B cell (primary cell): ENCODE measurements around the gene BMP7. TPM values are rescaled to one million over a fixed set of nuclear protein-coding genes. Genes with fewer than 3 reads are reported as not detected.

Source experiments
- ATAC-seq: fragments of 200-7000 bp; cut with Tn5 transposase; one replicate; pipeline ENCODE4 v1.10.0; 2021; ENCODE audit warnings: low read depth, mild to moderate bottlenecking, moderate number of reproducible peaks, moderate library complexity
- CTCF ChIA-PET: fragments of 350-600 bp; sonication (Branson Sonifier 250); formaldehyde crosslinking; loops from one replicate; lab custom pipeline; 2021; ENCODE audit warnings: antibody characterized with exemption, inconsistent platforms; lab: Charles Lee
- POLR2A ChIA-PET: fragments of 350-600 bp; sonication (Branson Sonifier 250); formaldehyde crosslinking; loops from one replicate; lab custom pipeline; 2021; ENCODE audit warnings: antibody characterized with exemption; lab: Charles Lee
- DNase-seq: peaks from one replicate; pipeline ENCODE4 v3.0.0; 2013
- H2AFZ ChIP-seq: 2 replicates; pipeline ENCODE4 v1.6.1; 2012; ENCODE audit warnings: mild to moderate bottlenecking, low read depth, low read length; ENCODE audit not compliant: insufficient read depth, poor library complexity, severe bottlenecking
- H3K27ac ChIP-seq, 2 donors: 1 replicate in 1 of 2; 2 replicates in 1 of 2; pipeline ENCODE4 v1.5.1; 2012 to 2013; ENCODE audit warnings: low read length in 2 of 2, mild to moderate bottlenecking in 2 of 2, moderate library complexity in 1 of 2
- H3K27me3 ChIP-seq, 4 experiments: fragments of 200-600 bp in 1 of 4; sonication (generic) in 1 of 4; replicated peaks in 1 of 4; 1 replicate in 2 of 4; 2 replicates in 2 of 4; pipeline versions ENCODE4 v1.6.1 to v1.7.0; 2013 to 2016; ENCODE audit warnings: low read length in 3 of 4, mild to moderate bottlenecking in 2 of 4, mixed read lengths in 1 of 4, moderate library complexity in 1 of 4; ENCODE audit not compliant: insufficient read depth in 4 of 4, control insufficient read depth in 3 of 4; ENCODE audit errors: control extremely low read depth in 1 of 4
- H3K36me3 ChIP-seq, 2 experiments: replicated peaks in 1 of 2; 1 replicate in 1 of 2; 2 replicates in 1 of 2; pipeline versions ENCODE4 v1.6.1 to v1.7.1; 2013; ENCODE audit warnings: low read length in 1 of 2; ENCODE audit not compliant: insufficient read depth in 2 of 2, control insufficient read depth in 1 of 2; ENCODE audit errors: control extremely low read depth in 1 of 2, extremely low read depth in 1 of 2
- H3K4me1 ChIP-seq, 2 donors: fragments of 200-600 bp in 1 of 2; sonication (generic) in 1 of 2; 1 replicate in 1 of 2; 2 replicates in 1 of 2; pipeline versions ENCODE4 v1.5.1 to v1.6.1; 2013 to 2017; ENCODE audit warnings: low read length in 2 of 2; ENCODE audit not compliant: control insufficient read depth in 2 of 2, insufficient read depth in 2 of 2
- H3K4me2 ChIP-seq: replicated peaks from 2 replicates; pipeline ENCODE3; 2012; ENCODE audit warnings: mild to moderate bottlenecking, low read depth, low read length; ENCODE audit not compliant: poor library complexity, severe bottlenecking
- H3K4me3 ChIP-seq, 5 experiments: fragments of 200-600 bp in 1 of 5; sonication (generic) in 1 of 5; 1 replicate in 3 of 5; 2 replicates in 2 of 5; pipeline versions ENCODE4 v1.5.1 to v1.7.0; 2011 to 2016; ENCODE audit warnings: low read length in 4 of 5, mild to moderate bottlenecking in 4 of 5, low read depth in 2 of 5, control low read depth in 1 of 5, moderate library complexity in 1 of 5; ENCODE audit not compliant: insufficient read depth in 1 of 5; ENCODE audit errors: control extremely low read depth in 1 of 5, extremely low read depth in 1 of 5
- H3K79me2 ChIP-seq: fragments of 200-600 bp; sonication (generic); one replicate; pipeline ENCODE4 v1.6.0; 2016; ENCODE audit warnings: low read length; ENCODE audit not compliant: control insufficient read depth, insufficient read depth
- H3K9ac ChIP-seq: fragments of 200-600 bp; sonication (generic); 2 replicates; pipeline ENCODE4 v1.6.1; 2017; ENCODE audit warnings: mild to moderate bottlenecking, low read length, moderate library complexity
- H3K9me3 ChIP-seq, 3 donors: one replicate each; pipeline versions ENCODE4 v1.6.1 to v1.7.1; 2013; ENCODE audit warnings: low read length in 2 of 3; ENCODE audit not compliant: control insufficient read depth in 2 of 3, insufficient read depth in 1 of 3; ENCODE audit errors: control extremely low read depth in 1 of 3
- H4K20me1 ChIP-seq: 2 replicates; pipeline ENCODE4 v1.6.0; 2012; ENCODE audit warnings: mild to moderate bottlenecking, low read length; ENCODE audit not compliant: insufficient read depth, control insufficient read depth, poor library complexity, severe bottlenecking
- H3K27ac Mint-ChIP-seq: one replicate; pipeline ENCODE4 v1.8.0; 2021; ENCODE audit warnings: mixed read lengths
- H3K27me3 Mint-ChIP-seq: one replicate; pipeline ENCODE4 v1.8.0; 2021; ENCODE audit warnings: mixed read lengths
- H3K4me1 Mint-ChIP-seq: one replicate; pipeline ENCODE4 v1.8.0; 2021; ENCODE audit warnings: mixed read lengths
- H3K4me3 Mint-ChIP-seq: one replicate; pipeline ENCODE4 v1.8.0; 2021; ENCODE audit warnings: mixed read lengths
- H3K9me3 Mint-ChIP-seq: one replicate; pipeline ENCODE4 v1.8.0; 2022; ENCODE audit warnings: mixed read lengths; ENCODE audit not compliant: insufficient read depth
- CTCF ChIP-seq: fragments of 200-600 bp; IDR thresholded peaks from one replicate; pipeline ENCODE4 v1.8.0; 2022; ENCODE audit warnings: antibody characterized with exemption, mild to moderate bottlenecking
- EZH2 ChIP-seq: IDR thresholded peaks from 2 replicates; pipeline ENCODE4 v1.6.1; 2012; ENCODE audit warnings: borderline replicate concordance, low read depth, mild to moderate bottlenecking, moderate library complexity, low read length; ENCODE audit not compliant: insufficient read depth, poor library complexity, severe bottlenecking
- WGBS: methylation state at CpG from one replicate; pipeline ENCODE4 v1.1.5; 2013; ENCODE audit warnings: missing lambda C conversion rate; ENCODE audit not compliant: insufficient coverage; 5-methylcytosine and 5-hydroxymethylcytosine counted together
- intact Hi-C: fragments of 100-400 bp; cut with micrococcal nuclease; formaldehyde crosslinking; loops from one replicate; pipeline ENCODE4 v1.10.0; 2022
- polyA plus RNA-seq: library from polyadenylated mRNA; depleted of rRNA; stranded (reverse); fragments of >200 nt; gene quantifications from 2 replicates; pipeline ENCODE4 v1.2.3, GENCODE V29; 2012
- small RNA-seq: library from RNA; depleted of rRNA; stranded (forward); fragments of <200 nt; gene quantifications from one replicate; pipeline ENCODE3, GENCODE V24; 2012; ENCODE audit warnings: low replicate concordance, low read depth; ENCODE audit not compliant: insufficient read length
- total RNA-seq, 2 donors: library from RNA; stranded (reverse); fragments of 120-200 nt in 1 of 2; gene quantifications; 1 replicate in 1 of 2; 2 replicates in 1 of 2; pipeline versions ENCODE4 v1.2.3 to v1.2.4, GENCODE V29; 2013 to 2022

The BMP7 gene
- total and polyA plus RNA-seq, 2 donors (not counting 1 experiment from before 2014, with no cell fraction given), result not detected

GRCh38 chr20:57122536-57123489 lies 143.6 kb downstream of the BMP7 start:
- ATAC-seq, result no peak
- no peaks in the 10 kb centered on the region for H3K36me3 ChIP-seq
- WGBS, result 96% methylated on average over 4 of the region's 7 CpGs
- peaks cover 0 to 3% (median 0%) of the 10 kb centered on the region in 3 donors for H3K9me3 ChIP-seq
- H3K4me2 ChIP-seq, result no peak overlapping the region
- Mint-ChIP-seq H3K9me3 (no peaks in the 10 kb centered on the region), H3K27me3 (peaks cover 12% of the 10 kb centered on the region), H3K27ac (no peak overlapping the region), H3K4me1 (no peaks in the 10 kb centered on the region), H3K4me3 (no peak overlapping the region)
- no peak for TF ChIP-seq CTCF
- no peak for TF ChIP-seq EZH2
- no peak overlapping the region for H3K4me3 ChIP-seq
- peaks cover 0 to 4% (median 0%) of the 10 kb centered on the region in 4 experiments for H3K27me3 ChIP-seq
- H2AFZ ChIP-seq, result no peak overlapping the region
- H3K27ac ChIP-seq, result no peak overlapping the region
- H3K4me1 ChIP-seq, result no peaks in the 10 kb centered on the region
- no peak overlapping the region for H3K9ac ChIP-seq
- intact Hi-C loops, result no loop called here
- H4K20me1 ChIP-seq, result no peaks in the 10 kb centered on the region
- no peak for DNase-seq
- H3K79me2 ChIP-seq, result no peaks in the 10 kb centered on the region
- POLR2A ChIA-PET, result no interaction called here
- CTCF ChIA-PET, result no interaction called here

- no peak for ATAC-seq
- Mint-ChIP-seq H3K9me3 (no peaks in the 10 kb centered on the region), H3K4me3 (no peak overlapping the region), H3K4me1 (no peaks in the 10 kb centered on the region), H3K27me3 (no peaks in the 10 kb centered on the region), H3K27ac (no peak overlapping the region)
- Histone ChIP-seq H3K79me2 (no peaks in the 10 kb centered on the region), H4K20me1 (no peaks in the 10 kb centered on the region), H3K27me3 (no peaks in the 10 kb centered on the region), H2AFZ (no peak overlapping the region), H3K4me1 (no peaks in the 10 kb centered on the region), H3K27ac (no peak overlapping the region), H3K4me3 (no peak overlapping the region), H3K36me3 (no peaks in the 10 kb centered on the region), H3K9me3 (peaks cover 0 to 10% (median 0%) of the 10 kb centered on the region in 3 donors), H3K9ac (no peak overlapping the region), H3K4me2 (no peak overlapping the region)
- WGBS, result 88% methylated on average over 1 of the region's 4 CpGs
- DNase-seq, result no peak
- intact Hi-C loops, result no loop called here
- TF ChIP-seq EZH2, result no peak
- ChIA-PET POLR2A (no interaction called here), CTCF (no interaction called here)
Observed at GRCh38 chr20:57118964-57119363, 147.5 kb downstream of the BMP7 start.

Small RNA genes lying within 50 kb of the gene (small RNA-seq; reads per million reads assigned to genes)
- gene RF00019, result not detected

Other genes starting within 250 kb of the BMP7 start
- not detected in 2 replicates for gene SPO11, start 63.2 kb upstream of the BMP7 start, total RNA-seq
- not detected in 2 replicates for gene SPO11, start 63.2 kb upstream of the BMP7 start, polyA plus RNA-seq
- gene RAE1, start 84.6 kb upstream of the BMP7 start, total RNA-seq, result 32.6 and 36.4 TPM in 2 replicates
- 33.3 and 38.8 TPM in 2 replicates for gene RAE1, start 84.6 kb upstream of the BMP7 start, polyA plus RNA-seq
- gene RBM38, start 124.8 kb upstream of the BMP7 start, total RNA-seq, result 224 and 225 TPM in 2 replicates
- 198 and 378 TPM in 2 replicates for gene RBM38, start 124.8 kb upstream of the BMP7 start, polyA plus RNA-seq